HG02840 (cell line): Measurements from ENCODE around the gene TSC22D2.
A peak's percentile ranks its signal among the peaks of the same experiment; 100 is the strongest.

Experiments used
- ATAC-seq: cut with Tn5 transposase; IDR thresholded peaks from one replicate; pipeline ENCODE4 v1.9.1; 2021; ENCODE audit warnings: mild to moderate bottlenecking, moderate library complexity, moderate number of reproducible peaks; ENCODE audit not compliant: unreplicated experiment, low FRiP score

The TSC22D2 gene

GRCh38 chr3:150384296-150385212 lies 23.5 kb upstream of the TSC22D2 start:
- peak; percentile 99 for ATAC-seq

GRCh38 chr3:150385296-150386242 lies 22.5 kb upstream of the TSC22D2 start:
- peak; percentile 39 for ATAC-seq

- ATAC-seq: no peak
Measured at GRCh38 chr3:150388498-150389418, 19.3 kb upstream of the TSC22D2 start.

GRCh38 chr3:150390087-150390486 lies 18.0 kb upstream of the TSC22D2 start:
- no peak for ATAC-seq

- ATAC-seq: no peak
Measured at GRCh38 chr3:150391161-150391560, 16.9 kb upstream of the TSC22D2 start.

- no peak for ATAC-seq
Measured at GRCh38 chr3:150393745-150394144, 14.4 kb upstream of the TSC22D2 start.

GRCh38 chr3:150394606-150395005 lies 13.5 kb upstream of the TSC22D2 start:
- ATAC-seq: no peak

- ATAC-seq: no peak
Measured at GRCh38 chr3:150396491-150396890, 11.6 kb upstream of the TSC22D2 start.

GRCh38 chr3:150396956-150397550 lies 11.0 kb upstream of the TSC22D2 start:
- no peak for ATAC-seq

- ATAC-seq: no peak
Measured at GRCh38 chr3:150399060-150399459, 9.0 kb upstream of the TSC22D2 start.

GRCh38 chr3:150401285-150401684 lies 6.8 kb upstream of the TSC22D2 start:
- ATAC-seq: no peak

- no peak for ATAC-seq
Measured at GRCh38 chr3:150402217-150402616, 5.9 kb upstream of the TSC22D2 start.

- no peak for ATAC-seq
Measured at GRCh38 chr3:150404023-150404422, 4.1 kb upstream of the TSC22D2 start.

GRCh38 chr3:150407051-150407807 lies 869 bp upstream of the TSC22D2 start:
- ATAC-seq: no peak

GRCh38 chr3:150407808-150408220 lies 284 bp upstream of the TSC22D2 start:
- peak; percentile 8 for ATAC-seq

GRCh38 chr3:150409125-150409511 lies 1.0 kb downstream of the TSC22D2 start:
- ATAC-seq: peak; percentile 13

- ATAC-seq: peak; percentile 22
Measured at GRCh38 chr3:150409512-150410310, 1.6 kb downstream of the TSC22D2 start.
